HG03354 (cell line): ENCODE data around the gene SNRPB.

ENCODE experiments used
- ATAC-seq: cut with Tn5 transposase; IDR thresholded peaks from one replicate; pipeline ENCODE4 v1.9.1; 2021; ENCODE audit warnings: mild to moderate bottlenecking; ENCODE audit not compliant: unreplicated experiment, poor library complexity, severe bottlenecking

The SNRPB gene

GRCh38 chr20:2476742-2477615 is 6.4 kb upstream of the SNRPB start:
- ATAC-seq = no peak

- no peak for ATAC-seq
These were observed 5.5 kb upstream of the SNRPB start for GRCh38 chr20:2475850-2476741.

- no peak for ATAC-seq
These were observed 2.9 kb upstream of the SNRPB start for GRCh38 chr20:2473516-2473915.

DNA sequence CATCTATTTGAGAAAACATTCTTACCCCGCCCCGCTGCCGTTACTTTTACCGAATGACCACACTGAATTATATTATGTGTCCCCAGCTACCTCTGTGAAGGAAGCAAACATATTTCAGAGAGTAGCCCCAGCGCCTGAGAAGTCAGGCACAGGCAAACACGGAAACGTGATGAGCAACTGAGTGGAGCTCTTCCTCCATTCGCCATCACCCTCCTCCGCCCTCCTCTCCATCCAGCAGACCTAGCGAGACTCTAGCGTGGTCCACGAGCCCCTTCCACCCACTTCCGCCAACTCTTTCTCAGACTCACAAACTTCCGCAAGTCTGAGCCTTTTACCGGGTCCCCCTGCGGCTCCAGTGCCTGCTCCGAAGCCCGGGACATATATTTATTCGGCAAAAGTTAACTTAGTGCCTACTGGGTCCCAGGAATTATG is 582 bp downstream of the SNRPB start:
- peak; percentile 46 for ATAC-seq

DNA sequence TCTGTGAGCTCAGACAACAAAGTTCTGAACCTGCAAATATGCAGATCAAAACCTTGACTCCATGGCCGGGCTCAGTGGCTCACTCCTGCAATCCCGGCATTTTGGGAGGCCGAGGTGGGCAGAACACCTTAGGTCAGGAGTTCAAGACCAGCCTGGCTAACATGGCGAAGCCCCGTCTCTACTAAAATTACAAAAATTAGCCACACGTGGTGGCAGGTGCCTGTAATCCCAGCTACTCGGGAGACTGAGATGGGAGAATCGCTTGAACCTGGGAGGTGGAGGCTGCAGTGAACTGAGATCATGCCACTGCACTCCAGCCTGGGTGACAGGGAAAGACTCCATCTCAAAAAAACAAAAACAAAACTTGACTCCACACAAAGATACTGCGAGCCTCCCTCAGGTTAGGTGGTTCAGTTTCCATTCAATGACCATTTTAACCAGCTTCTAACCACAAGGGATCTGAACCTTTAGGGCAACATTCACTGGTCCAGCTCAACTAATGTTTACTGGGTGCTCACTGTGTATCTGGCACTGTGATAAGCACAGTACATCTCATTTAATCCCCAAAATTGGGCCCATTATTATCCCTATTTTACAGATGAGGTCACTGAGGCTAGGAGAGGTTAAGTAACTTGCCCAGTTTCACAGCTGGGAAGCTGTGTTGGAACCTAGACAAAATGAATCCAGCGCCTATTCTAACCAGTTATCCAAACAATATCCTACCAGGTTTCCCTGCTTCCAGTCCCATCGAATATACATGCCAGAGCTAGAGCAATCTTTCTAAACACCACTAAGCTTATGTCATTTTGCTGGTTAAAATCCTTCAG is 1.8 kb downstream of the SNRPB start:
- no peak for ATAC-seq

- ATAC-seq = no peak
These were observed 3.2 kb downstream of the SNRPB start for GRCh38 chr20:2467412-2467811.

DNA sequence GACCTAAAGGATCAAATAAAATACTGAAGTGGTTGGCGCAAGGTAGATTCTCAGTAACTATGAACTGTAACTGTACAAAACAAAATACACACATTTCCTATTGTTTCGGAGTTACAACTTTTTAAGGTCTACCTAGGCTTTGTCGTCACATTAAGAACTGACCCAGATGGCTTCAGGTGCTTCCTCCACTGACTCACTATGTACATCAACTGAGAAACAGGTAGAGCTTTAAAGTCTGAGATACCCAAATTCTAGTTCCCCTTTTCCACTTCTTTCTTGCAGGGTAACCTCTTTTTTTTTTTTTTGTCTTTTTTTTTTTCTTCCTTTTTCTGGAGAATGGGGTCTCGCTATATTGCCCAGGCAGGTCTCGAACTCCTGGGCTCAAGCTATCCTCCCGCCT is 5.5 kb downstream of the SNRPB start:
- no peak for ATAC-seq

DNA sequence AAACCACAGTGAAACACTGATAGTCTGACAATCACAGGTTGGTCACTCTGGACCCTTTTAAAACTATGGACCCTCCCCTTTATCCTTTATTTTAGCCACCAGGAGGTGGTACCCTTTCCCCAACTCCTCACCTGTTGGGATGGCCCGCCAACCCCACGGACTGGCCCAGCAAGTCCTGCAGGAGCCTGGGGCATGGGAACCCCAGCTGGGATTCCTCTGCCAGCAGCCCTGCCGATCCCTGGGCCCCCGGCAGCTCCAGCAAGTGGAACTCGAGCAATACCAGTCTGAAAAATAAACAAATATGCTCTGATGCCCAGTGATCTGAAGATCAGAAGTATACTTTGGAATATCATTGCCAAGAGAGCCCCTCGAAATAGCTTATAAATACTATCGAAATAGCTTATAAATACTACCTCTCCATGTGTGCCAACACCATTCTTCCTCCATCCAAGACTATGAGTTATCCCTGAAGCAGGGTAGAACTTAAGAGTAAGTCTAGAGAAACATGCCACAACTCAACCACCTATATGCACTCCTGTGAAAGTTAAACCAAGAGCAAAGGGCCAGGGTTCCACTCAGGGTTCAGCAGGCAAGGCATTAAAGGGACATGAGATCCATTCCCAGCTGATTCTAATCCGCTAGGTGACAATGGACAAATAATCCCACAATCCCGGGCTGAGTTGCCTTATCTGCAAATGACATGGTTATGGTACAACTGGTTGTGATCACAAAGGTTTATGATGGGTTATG is 6.8 kb downstream of the SNRPB start:
- no peak for ATAC-seq

GRCh38 chr20:2462484-2462883 is 8.1 kb downstream of the SNRPB start:
- ATAC-seq = no peak

- no peak for ATAC-seq
These were observed 9.7 kb downstream of the SNRPB start for GRCh38 chr20:2460752-2461424.

DNA sequence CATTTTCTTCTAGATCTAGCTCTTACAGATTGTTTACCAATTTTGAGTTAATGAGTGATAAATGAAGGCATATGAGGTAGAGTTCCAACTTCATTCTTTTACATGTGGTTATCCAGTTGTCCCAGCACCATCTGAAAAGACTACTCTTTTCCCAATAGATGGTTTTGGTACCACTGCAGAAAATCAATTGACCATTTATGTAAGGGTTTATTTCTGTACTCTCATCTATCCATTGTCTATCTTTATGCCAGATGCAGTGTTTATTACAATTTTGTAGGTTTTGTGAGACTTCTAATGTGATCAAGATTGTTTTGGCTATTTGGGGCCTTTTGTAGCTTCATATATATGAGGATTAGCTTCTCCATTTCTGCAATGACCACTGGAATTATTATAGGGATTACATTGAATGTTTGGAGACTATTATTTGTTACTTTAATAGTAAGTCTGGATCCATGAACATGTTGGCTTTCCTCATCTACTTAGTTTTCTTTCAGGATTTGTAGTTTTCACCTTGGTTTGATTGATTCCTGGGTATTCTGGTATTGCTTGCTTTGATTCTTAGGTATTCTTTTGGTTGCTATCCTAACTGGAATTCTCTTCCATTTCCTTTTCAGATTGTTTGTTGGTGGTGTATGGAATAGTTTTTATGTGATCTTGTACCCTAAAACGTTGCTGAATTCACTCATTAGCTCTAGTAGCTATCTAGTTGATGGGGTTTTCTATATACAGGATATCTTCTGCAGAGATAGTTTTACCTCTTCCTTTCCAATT is 10.4 kb downstream of the SNRPB start:
- ATAC-seq = no peak

DNA sequence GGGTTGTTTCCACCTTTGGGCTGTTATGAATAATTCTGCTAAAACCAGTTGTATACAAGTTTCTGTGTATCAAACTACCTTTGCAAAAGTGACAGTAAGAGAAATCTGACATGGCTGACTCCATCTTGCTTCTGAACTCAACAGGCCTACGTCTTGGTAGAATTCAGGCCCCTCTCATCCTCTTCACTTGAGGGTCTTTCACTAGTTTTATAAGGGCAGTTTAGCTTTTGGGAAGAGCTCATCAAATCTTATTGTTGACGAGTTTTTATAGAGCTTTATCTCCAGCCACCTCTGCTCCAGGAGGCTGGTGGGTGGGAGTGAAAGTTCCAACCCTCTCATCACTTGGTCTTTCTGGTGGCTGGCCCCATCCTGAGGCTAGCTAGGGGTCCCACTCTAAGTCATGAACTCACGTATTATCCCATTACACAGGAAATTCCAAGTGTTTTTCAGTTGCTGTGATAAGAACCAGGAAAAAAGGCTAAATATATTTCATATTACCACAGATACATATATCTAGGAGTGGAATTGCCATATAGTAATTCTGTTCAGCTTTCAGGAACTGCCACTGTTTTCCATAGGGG is 11.6 kb downstream of the SNRPB start:
- no peak for ATAC-seq

- no peak for ATAC-seq
These were observed 14.7 kb downstream of the SNRPB start for GRCh38 chr20:2455771-2456497.

DNA sequence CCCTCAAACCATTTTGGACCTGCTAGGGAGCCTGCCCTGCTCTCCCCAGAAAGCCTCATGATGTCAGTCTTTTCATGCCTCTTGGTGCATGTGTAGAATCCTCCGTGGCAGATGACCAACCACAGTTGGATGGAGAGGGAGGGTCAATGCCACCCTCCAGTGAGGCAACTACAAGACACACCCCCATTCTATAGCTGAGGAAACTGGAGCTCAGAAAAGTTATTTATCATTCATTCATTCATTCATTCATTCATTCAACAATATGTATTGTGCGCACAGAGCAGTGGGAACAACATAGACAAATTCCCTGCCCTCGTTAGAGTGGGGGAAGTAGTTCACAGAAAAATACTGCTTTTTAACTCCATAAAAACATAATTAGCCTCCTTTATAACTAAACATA is 16.8 kb downstream of the SNRPB start:
- ATAC-seq = no peak

GRCh38 chr20:2451939-2452732 is 18.5 kb downstream of the SNRPB start:
- ATAC-seq = no peak

- ATAC-seq = no peak
These were observed 19.2 kb downstream of the SNRPB start for GRCh38 chr20:2451422-2451821.
